Calu3 (cell line): Measurements from ENCODE around the gene PLPP2. TPM values are rescaled to one million over a fixed set of nuclear protein-coding genes. Genes with fewer than 3 reads are reported as not detected.

ENCODE experiments used
- BruUV-seq: library from RNA; stranded (reverse); fragments of 400-500 nt; replicated peaks from 2 replicates; lab custom pipeline; 2021; lab: Mats Ljungman, UMichigan
- CTCF ChIA-PET: fragments of 300-600 bp; sonication (Branson Sonifier 250); formaldehyde crosslinking; loops from one replicate; lab custom pipeline; 2022; ENCODE audit warnings: antibody characterized with exemption; lab: Charles Lee
- DNase-seq: peaks from one replicate; pipeline ENCODE4 v3.0.0; 2022
- H3K27ac Mint-ChIP-seq: one replicate; pipeline ENCODE4 v1.8.0; 2022; ENCODE audit warnings: mixed read lengths; ENCODE audit not compliant: unreplicated experiment
- H3K27me3 Mint-ChIP-seq: one replicate; pipeline ENCODE4 v1.8.0; 2022; ENCODE audit warnings: mixed read lengths; ENCODE audit not compliant: unreplicated experiment
- H3K36me3 Mint-ChIP-seq: one replicate; pipeline ENCODE4 v1.8.0; 2022; ENCODE audit warnings: mild to moderate bottlenecking, moderate library complexity, mixed read lengths; ENCODE audit not compliant: insufficient read depth, unreplicated experiment
- H3K4me1 Mint-ChIP-seq: one replicate; pipeline ENCODE4 v1.8.0; 2022; ENCODE audit warnings: mild to moderate bottlenecking, low read depth, mixed read lengths; ENCODE audit not compliant: unreplicated experiment
- H3K4me3 Mint-ChIP-seq: one replicate; pipeline ENCODE4 v1.8.0; 2022; ENCODE audit warnings: mild to moderate bottlenecking, low read depth, moderate library complexity, mixed read lengths; ENCODE audit not compliant: unreplicated experiment
- H3K9me3 Mint-ChIP-seq: one replicate; pipeline ENCODE4 v1.8.0; 2022; ENCODE audit warnings: low read depth, mixed read lengths; ENCODE audit not compliant: unreplicated experiment
- CTCF ChIP-seq: fragments of 200-600 bp; IDR thresholded peaks from one replicate; pipeline ENCODE4 v1.8.0; 2022; ENCODE audit warnings: antibody characterized with exemption; ENCODE audit not compliant: unreplicated experiment
- intact Hi-C: fragments of 100-400 bp; cut with micrococcal nuclease; formaldehyde crosslinking; loops from one replicate; pipeline ENCODE4 v1.10.0; 2022; ENCODE audit not compliant: unreplicated experiment
- total RNA-seq: library from RNA; stranded (reverse); gene quantifications from 2 replicates; pipeline ENCODE4 v1.2.3, GENCODE V29; 2022

Gene PLPP2
- total RNA-seq, 1 experiment from 2014 or later, result 126 TPM

DNA sequence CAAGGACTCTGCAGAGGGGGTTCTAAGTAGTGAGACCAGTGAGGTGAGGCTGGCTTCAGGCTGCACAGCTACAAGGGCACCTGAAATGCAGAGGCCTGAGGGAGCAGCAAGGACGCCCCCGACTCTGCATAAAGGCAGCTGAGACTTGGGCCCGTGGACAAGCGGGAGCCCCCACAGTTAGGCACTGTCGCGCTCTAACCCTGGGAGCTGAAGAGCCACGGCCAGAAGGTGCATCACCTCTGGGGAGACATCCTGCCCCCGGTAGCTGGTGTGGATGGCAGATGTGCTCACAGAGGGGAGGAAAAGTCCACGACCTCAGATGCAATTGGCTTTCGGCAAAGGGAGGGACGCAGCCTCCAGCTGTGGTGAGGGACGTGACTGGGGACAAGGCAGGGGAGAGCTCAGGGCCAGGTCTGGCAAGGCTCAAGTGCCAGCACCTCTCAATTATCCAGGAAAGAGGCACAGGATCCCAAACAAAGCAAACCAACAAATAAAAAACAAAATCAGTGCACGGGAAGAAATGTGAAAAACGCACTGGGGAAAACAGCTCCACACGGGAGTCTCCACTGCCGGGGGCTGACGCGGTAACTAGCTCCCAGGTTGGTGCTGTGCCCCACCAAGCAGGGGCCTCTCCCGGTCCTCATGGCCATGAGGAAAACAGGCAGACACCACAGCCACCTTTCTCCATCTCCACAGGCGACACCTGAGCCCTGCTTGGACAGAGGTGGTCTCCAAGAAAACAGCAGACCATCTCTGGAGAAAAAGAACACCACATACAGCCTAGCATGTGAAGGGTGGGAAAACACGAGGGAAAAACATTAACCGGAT is 23.0 kb upstream of the PLPP2 start:
- Mint-ChIP-seq H3K9me3 (peaks cover 3% of the 10 kb centered on the region), H3K27ac (no peak overlapping the region), H3K4me3 (no peak overlapping the region), H3K36me3 (peaks cover 28% of the 10 kb centered on the region), H3K4me1 (no peaks in the 10 kb centered on the region), H3K27me3 (no peaks in the 10 kb centered on the region)
- intact Hi-C loops, result no loop called here
- no peak for TF ChIP-seq CTCF
- CTCF ChIA-PET, result no interaction called here
- no TSS peak for BruUV-seq
- no peak for DNase-seq

- DNase-seq, result no peak
- CTCF ChIA-PET, result no interaction called here
- Mint-ChIP-seq H3K27me3 (no peaks in the 10 kb centered on the region), H3K4me3 (no peak overlapping the region), H3K4me1 (no peaks in the 10 kb centered on the region), H3K9me3 (peaks cover 3% of the 10 kb centered on the region), H3K36me3 (peaks cover 22% of the 10 kb centered on the region), H3K27ac (no peak overlapping the region)
- no TSS peak for BruUV-seq
- no peak for TF ChIP-seq CTCF
- intact Hi-C loops, result no loop called here
Measured at GRCh38 chr19:313169-313987, 22.2 kb upstream of the PLPP2 start.

GRCh38 chr19:311813-312261 is 20.6 kb upstream of the PLPP2 start:
- no TSS peak for BruUV-seq
- Mint-ChIP-seq H3K4me3 (no peak overlapping the region), H3K27me3 (no peaks in the 10 kb centered on the region), H3K4me1 (no peaks in the 10 kb centered on the region), H3K9me3 (peaks cover 3% of the 10 kb centered on the region), H3K36me3 (peaks cover 24% of the 10 kb centered on the region), H3K27ac (no peak overlapping the region)
- TF ChIP-seq CTCF, result no peak
- intact Hi-C loops, result no loop called here
- CTCF ChIA-PET, result no interaction called here
- DNase-seq, result no peak

DNA sequence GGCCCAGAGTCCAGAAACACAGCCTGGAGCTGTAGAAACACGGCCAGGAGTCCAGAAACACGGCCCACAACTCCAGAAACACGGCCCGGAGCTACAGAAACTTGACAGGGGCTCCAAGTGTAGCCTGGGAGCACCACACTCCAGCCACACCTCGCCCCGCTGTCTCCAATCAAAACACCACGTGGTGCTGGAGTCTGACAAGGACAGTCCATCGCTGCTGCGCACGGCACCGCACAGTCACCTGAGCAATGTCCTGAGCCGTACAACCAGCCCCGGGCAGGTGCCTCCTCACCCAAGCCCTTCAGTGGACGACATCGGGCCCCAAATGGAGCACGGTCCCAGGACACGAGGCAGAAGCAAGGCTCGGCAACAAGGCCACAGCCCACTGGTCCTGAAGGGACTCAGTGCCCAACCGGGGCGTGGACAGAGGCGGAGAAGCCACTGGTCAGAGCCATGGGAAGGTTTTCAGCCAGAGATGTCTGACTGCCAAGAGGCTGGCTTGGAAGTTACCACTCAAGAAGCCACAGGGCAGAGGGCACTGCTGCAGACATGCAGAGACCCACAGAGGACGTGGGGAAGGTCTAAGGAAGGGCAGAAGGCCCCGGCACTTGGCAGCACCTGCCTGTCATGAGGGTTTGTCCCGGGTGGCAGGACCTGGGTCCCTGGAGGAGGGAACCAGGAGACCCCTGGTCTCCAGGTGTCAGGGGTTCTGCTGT is 19.7 kb upstream of the PLPP2 start:
- peaks cover 3% of the 10 kb centered on the region for H3K9me3 Mint-ChIP-seq
- TF ChIP-seq CTCF, result no peak
- no peaks in the 10 kb centered on the region for H3K4me1 Mint-ChIP-seq
- CTCF ChIA-PET, result no interaction called here
- DNase-seq, result no peak
- intact Hi-C loops, result no loop called here
- no peak overlapping the region for H3K27ac Mint-ChIP-seq
- H3K27me3 Mint-ChIP-seq, result no peaks in the 10 kb centered on the region
- BruUV-seq, result no TSS peak
- no peak overlapping the region for H3K4me3 Mint-ChIP-seq
- peaks cover 24% of the 10 kb centered on the region for H3K36me3 Mint-ChIP-seq
